Cardiac fibroblast (primary cell): ENCODE results near the gene DAZAP1.

Experiments used
- DNase-seq, 2 donors: peaks; one replicate each; pipeline versions ENCODE4 v3.0.0 to v3.0.0-alpha.2; 2010; ENCODE audit warnings: low read depth in 2 of 2
- H3K4me3 ChIP-seq, 2 donors: replicated peaks in 1 of 2; 1 replicate in 1 of 2; 2 replicates in 1 of 2; pipeline ENCODE4 v1.5.1; 2011; ENCODE audit warnings: low read depth in 2 of 2, low read length in 2 of 2, mild to moderate bottlenecking in 2 of 2, moderate library complexity in 1 of 2
- TF ChIP-seq, protein P1 (sequence below): IDR thresholded peaks from one replicate; pipeline ENCODE4 v1.5.1; 2011; ENCODE audit warnings: low read depth, mild to moderate bottlenecking, low read length, inconsistent platforms

DAZAP1 gene

DNA sequence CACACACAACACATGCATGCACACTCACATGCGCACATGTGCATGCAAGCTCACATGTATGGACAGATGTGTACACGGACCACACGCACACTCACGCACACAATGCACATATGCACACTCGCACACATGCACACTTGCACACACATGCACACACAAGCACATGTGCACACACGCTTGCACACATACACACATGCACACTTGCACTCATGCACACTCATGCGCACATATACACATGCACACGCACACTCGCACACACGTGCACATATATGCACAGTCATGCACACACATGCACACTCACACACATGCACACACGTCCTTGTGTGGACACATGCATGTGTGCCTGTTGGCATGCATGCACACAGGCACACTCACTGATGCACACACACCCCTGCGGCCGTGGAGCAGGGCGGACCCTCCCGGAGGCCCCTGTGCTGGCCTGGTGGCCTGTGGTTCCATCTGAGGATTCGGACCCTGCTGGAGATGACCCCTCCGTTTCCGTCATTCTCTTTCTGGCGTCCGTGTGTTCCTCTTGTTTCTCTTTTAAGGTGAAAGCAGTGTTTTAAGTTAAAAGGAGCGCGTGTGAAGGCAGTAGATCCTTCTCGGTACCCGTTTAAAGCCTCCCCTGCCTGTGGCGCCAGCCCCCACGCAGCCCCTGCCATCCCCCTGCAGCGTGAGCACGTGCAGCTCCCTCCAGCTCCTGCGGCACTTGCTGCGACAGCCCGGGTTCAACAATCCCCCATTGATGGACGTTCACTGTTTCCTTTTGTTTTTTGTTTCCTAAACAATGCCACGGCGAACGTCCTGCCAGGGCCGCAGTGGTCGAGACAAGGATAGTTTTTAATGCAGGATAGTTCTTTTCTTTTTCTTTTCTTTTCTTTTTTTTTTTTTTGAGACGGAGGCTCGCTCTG, 18.1 kb upstream of the DAZAP1 start:
- H3K4me3 ChIP-seq, result no peak overlapping the region
- no peak for DNase-seq
- TF ChIP-seq, protein P1, sequence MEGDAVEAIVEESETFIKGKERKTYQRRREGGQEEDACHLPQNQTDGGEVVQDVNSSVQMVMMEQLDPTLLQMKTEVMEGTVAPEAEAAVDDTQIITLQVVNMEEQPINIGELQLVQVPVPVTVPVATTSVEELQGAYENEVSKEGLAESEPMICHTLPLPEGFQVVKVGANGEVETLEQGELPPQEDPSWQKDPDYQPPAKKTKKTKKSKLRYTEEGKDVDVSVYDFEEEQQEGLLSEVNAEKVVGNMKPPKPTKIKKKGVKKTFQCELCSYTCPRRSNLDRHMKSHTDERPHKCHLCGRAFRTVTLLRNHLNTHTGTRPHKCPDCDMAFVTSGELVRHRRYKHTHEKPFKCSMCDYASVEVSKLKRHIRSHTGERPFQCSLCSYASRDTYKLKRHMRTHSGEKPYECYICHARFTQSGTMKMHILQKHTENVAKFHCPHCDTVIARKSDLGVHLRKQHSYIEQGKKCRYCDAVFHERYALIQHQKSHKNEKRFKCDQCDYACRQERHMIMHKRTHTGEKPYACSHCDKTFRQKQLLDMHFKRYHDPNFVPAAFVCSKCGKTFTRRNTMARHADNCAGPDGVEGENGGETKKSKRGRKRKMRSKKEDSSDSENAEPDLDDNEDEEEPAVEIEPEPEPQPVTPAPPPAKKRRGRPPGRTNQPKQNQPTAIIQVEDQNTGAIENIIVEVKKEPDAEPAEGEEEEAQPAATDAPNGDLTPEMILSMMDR, result no peak

DNA sequence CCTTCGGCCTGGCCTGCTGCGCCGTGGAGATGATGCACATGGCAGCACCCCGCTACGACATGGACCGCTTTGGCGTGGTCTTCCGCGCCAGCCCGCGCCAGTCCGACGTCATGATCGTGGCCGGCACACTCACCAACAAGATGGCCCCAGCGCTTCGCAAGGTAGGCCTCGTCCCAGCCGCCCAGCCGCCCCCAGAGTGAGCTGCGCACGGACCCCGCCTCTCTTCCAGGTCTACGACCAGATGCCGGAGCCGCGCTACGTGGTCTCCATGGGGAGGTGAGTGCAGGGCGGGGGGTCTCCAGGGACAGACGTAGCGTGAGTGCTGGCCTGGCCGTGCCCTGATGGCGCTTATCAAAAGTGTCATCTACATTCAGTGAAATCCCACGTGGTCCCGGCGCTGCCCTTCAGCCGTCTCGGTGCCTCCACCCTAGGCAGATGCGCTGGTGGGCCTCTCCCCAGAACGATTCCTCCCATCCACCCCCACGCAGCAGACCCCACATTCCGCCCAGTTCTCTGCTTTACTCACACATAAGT, 16.4 kb upstream of the DAZAP1 start:
- TF ChIP-seq, protein P1, result no peak
- no peak overlapping the region for H3K4me3 ChIP-seq
- no peak for DNase-seq

DNA sequence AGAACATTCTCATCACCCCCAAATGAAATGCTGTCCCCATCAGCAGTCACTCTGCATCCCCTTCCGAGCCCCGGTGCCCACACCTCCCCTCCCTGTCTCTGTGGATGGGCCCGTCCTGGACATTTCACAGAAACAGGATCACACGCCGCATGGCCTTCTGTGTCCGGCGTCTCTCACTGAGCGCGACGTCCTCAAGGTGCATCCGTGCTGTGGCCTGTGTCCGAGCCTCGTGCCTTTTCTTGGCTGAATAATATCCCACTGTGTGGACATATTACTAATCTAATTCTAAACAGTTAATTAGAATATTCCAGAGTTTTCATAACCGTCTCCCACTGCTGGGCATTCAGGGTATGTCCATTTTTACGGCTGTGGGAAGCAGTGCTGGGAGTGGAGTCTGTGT, 15.0 kb upstream of the DAZAP1 start:
- TF ChIP-seq, protein P1, result no peak
- no peak for DNase-seq
- H3K4me3 ChIP-seq, result no peak overlapping the region

DNA sequence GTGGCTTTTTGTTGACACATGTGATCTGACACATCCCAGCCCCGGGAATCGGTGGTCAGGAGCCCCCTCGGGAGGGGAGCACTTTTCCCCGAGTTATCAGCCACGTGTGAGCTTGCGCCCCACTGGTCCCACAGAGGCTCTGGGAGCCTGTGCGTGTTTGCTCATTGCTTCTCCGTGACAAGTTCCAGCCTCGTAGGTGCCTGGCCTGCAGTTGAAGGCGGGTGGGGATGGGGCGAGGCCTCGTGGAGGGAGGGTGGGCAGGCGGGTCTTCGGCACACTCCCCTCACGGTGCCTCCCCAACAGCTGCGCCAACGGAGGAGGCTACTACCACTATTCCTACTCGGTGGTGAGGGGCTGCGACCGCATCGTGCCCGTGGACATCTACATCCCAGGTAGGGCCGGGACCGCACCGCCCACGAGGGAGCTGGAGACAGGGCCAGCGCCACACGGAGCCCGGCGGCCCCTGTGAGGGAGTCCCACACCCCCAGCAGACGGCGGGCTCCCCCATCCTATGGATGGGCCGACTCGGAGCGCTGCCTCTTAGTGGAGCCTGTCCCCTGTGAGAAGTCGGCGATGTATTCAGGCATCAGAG, 14.4 kb upstream of the DAZAP1 start:
- TF ChIP-seq, protein P1, result no peak
- DNase-seq, result no peak
- H3K4me3 ChIP-seq, result no peak overlapping the region

DNA sequence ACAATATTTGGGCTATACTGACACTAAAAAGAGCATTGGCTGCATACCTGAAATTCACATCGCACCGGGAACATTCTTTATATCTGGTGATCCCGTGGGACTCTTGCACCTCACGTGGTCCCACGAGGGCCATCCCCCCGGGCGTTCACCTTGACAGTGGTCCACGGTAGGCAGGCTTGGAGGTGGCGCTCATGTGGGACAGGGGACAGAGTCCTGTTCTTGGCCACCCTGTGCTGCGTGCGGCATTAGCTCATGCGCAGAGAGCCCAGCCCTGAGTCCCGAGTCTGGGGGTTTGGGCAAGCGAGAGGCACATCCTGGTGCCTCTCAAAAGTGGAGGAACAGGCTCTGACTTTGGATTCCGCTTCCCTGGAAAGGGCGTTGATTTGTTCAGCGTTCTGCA, 13.5 kb upstream of the DAZAP1 start:
- TF ChIP-seq, protein P1, result no peak
- H3K4me3 ChIP-seq, result no peak overlapping the region
- no peak for DNase-seq

DNA sequence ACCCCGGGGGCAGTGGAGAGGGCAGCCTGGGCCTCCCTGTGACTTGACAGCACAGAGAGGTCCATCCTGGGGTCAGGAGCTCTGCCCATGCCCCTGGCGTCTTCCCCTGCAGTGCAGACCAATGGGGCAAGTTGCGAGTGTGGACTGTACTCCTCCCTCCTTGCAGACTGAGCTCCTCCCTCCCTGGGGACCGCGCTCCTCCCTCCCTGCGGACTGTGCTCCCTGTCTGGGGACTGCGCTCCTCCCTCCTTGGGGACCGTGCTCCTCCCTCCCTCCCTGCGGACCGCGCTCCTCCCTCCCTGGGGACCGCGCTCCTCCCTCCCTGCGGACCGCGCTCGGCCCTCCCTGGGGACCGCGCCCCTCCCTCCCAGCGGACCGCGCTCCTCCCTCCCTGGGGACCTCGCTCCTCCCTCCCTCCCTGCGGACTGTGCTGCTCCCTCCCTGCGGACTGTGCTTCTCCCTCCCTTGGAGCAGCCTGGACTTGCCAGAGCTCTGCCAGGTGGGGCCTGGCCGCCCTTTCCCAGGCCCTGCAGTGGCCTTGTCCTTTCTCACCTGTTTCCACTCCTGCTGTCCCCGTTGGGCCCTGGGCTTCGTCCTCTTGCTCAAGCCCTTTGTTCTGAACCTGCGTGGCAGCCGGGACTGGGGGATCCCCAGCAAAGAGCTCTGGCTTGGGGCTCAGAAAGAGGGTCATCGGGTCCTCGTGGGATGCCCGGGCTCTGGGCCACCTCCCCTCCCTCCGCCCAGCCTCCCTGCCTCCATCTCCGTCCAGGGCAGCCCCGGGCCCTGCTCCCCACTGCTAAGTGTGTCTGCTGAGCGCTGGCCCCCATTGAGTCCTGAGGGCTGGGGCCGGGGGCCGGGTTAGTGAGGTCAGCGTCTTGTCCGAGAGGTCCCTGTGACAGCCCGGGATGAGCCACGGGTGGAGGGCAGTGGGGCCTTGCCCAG, 12.9 kb upstream of the DAZAP1 start:
- no peak for DNase-seq
- TF ChIP-seq, protein P1, result no peak
- H3K4me3 ChIP-seq, result no peak overlapping the region
